ENCODE results near the gene PCIF1. TPM values are rescaled to one million over a fixed set of nuclear protein-coding genes. Genes with fewer than 3 reads are reported as not detected.

PCIF1 gene
- total RNA-seq, 1 experiment from 2014 or later, result 26.8 TPM

DNA sequence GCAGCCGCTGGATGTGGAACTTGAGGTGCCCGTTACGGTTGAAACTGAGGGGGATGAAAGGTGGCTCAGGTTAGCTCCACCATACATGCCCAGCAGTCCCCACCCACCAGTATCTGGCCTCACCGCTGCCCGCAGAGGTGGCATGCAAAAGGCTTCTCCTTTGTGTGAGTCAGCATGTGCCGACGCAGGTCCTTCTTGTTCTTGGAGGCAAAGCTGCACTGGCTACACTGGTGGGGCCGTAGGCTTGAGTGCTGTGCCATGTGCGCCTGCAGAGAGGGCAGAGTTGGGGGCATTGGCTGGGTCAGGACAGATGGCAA lies 15.8 kb downstream of the PCIF1 start:
- Histone ChIP-seq H3K79me2 (ENCODE audit: insufficient read depth, low read length) (no peaks in the 10 kb centered on the region), H3K9me3 (ENCODE audit: control insufficient read depth, low read depth, low read length) (no peaks in the 10 kb centered on the region), H2AK5ac (ENCODE audit: insufficient read length, low read length) (no peak overlapping the region), H3K14ac (ENCODE audit: insufficient read depth, low read length) (no peak overlapping the region), H3K4me2 (ENCODE audit: insufficient read depth, insufficient read length, low read length) (no peak overlapping the region), H2BK15ac (ENCODE audit: low read depth, low read length) (no peak overlapping the region), H4K5ac (ENCODE audit: insufficient read length, low read depth, low read length) (no peak overlapping the region), H2BK5ac (ENCODE audit: insufficient read length, low read length) (no peak overlapping the region), H3K79me1 (ENCODE audit: insufficient read depth, low read depth, low read length, poor library complexity, severe bottlenecking) (no peaks in the 10 kb centered on the region), H3K9ac (ENCODE audit: extremely low read depth, insufficient read length, low read length) (no peak overlapping the region), H4K20me1 (ENCODE audit: control insufficient read depth, insufficient read depth, insufficient read length) (peaks cover 4% of the 10 kb centered on the region), H3K18ac (ENCODE audit: insufficient read length, low read depth, low read length) (no peak overlapping the region), H4K8ac (replicated peaks; ENCODE audit: insufficient read length, low read depth, low read length) (no peak overlapping the region), H3K4me1 (ENCODE audit: insufficient read depth, low read length) (no peaks in the 10 kb centered on the region), H2BK120ac (ENCODE audit: low read depth, low read length, poor library complexity, severe bottlenecking) (no peak overlapping the region), H3K27me3 (ENCODE audit: insufficient read depth, low read length) (no peaks in the 10 kb centered on the region), H3K56ac (ENCODE audit: insufficient read length, low read depth, low read length) (no peak overlapping the region), H3T11ph (ENCODE audit: low read length) (no peak overlapping the region), H4K91ac (ENCODE audit: insufficient read length, low read depth, low read length) (no peak overlapping the region), H3K27ac (ENCODE audit: insufficient read length, low read depth, low read length) (no peak overlapping the region), H3K23me2 (ENCODE audit: insufficient read length, low read depth, low read length, poor library complexity, severe bottlenecking) (no peaks in the 10 kb centered on the region), H2AFZ (ENCODE audit: low read length) (no peak overlapping the region), H3K4ac (ENCODE audit: low read depth, low read length) (no peak overlapping the region), H2BK12ac (ENCODE audit: insufficient read length, low read depth, low read length) (no peak overlapping the region), H2BK20ac (ENCODE audit: low read depth, low read length, poor library complexity, severe bottlenecking) (no peak overlapping the region), H3K23ac (ENCODE audit: insufficient read length, low read depth, low read length) (no peak overlapping the region)
- no peaks in the 10 kb centered on the region; the same call in 1 of the 2 replicates for H3K27me3 Mint-ChIP-seq (ENCODE audit: low read depth)
- H3K36me3 Mint-ChIP-seq (ENCODE audit: insufficient read depth in 1 of 3, low read depth in 3 of 3), result peaks cover 18 to 59% (median 37%) of the 10 kb centered on the region in 3 experiments; a peak in 6 of 7 replicates
- WGBS (ENCODE audit: extremely low coverage, insufficient read length, low lambda C conversion rate), result no CpG with 5 or more reads among the region's 9 CpGs
- H3K4me1 Mint-ChIP-seq, result peaks cover 0 to 4% of the 10 kb centered on the region in 2 experiments; a peak in 1 of 4 replicates
- no peaks in the 10 kb centered on the region for H3K9me3 Mint-ChIP-seq
- no peak overlapping the region for H3K27ac Mint-ChIP-seq
- no peak for TF ChIP-seq CTCF (conservative IDR thresholded peaks at IDR 0.05)
- no peak for DNase-seq
- H3K4me3 Mint-ChIP-seq, result no peak overlapping the region
